GM12875 (cell line): ENCODE results near the gene ATP2B3.

Experiments
- H3K4me3 ChIP-seq: one replicate; pipeline ENCODE4 v1.5.1; 2011; ENCODE audit warnings: low read depth, low read length, control low read depth
- TF ChIP-seq, protein P1 (sequence below): IDR thresholded peaks from 2 replicates; pipeline ENCODE4 v1.5.1; 2011; ENCODE audit warnings: low read depth, mild to moderate bottlenecking, control low read depth, inconsistent platforms, low read length, moderate library complexity, borderline replicate concordance; ENCODE audit not compliant: insufficient read depth

The ATP2B3 gene

DNA sequence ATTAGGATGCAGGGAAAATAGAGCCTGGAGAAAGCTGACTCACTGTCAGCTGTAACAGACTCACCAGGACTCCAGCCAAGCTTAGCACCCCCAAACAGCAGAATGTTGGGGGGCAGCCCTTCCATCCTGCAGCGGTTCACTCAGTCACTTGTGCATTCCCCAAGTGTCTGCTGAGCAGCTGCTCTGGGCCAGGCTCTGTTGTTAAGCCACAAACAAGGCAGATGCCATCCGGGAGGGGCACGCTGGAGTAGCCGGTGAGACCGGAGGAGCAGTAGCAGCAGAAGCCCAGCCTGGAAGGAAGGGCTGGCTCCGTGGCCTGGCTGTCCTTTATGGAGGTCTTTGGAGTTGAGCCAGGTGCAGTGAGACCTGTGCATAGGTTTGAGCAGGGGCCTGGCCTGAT, 59.5 kb downstream of the ATP2B3 start:
- H3K4me3 ChIP-seq = no peak overlapping the region
- TF ChIP-seq, protein P1, sequence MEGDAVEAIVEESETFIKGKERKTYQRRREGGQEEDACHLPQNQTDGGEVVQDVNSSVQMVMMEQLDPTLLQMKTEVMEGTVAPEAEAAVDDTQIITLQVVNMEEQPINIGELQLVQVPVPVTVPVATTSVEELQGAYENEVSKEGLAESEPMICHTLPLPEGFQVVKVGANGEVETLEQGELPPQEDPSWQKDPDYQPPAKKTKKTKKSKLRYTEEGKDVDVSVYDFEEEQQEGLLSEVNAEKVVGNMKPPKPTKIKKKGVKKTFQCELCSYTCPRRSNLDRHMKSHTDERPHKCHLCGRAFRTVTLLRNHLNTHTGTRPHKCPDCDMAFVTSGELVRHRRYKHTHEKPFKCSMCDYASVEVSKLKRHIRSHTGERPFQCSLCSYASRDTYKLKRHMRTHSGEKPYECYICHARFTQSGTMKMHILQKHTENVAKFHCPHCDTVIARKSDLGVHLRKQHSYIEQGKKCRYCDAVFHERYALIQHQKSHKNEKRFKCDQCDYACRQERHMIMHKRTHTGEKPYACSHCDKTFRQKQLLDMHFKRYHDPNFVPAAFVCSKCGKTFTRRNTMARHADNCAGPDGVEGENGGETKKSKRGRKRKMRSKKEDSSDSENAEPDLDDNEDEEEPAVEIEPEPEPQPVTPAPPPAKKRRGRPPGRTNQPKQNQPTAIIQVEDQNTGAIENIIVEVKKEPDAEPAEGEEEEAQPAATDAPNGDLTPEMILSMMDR = no peak

DNA sequence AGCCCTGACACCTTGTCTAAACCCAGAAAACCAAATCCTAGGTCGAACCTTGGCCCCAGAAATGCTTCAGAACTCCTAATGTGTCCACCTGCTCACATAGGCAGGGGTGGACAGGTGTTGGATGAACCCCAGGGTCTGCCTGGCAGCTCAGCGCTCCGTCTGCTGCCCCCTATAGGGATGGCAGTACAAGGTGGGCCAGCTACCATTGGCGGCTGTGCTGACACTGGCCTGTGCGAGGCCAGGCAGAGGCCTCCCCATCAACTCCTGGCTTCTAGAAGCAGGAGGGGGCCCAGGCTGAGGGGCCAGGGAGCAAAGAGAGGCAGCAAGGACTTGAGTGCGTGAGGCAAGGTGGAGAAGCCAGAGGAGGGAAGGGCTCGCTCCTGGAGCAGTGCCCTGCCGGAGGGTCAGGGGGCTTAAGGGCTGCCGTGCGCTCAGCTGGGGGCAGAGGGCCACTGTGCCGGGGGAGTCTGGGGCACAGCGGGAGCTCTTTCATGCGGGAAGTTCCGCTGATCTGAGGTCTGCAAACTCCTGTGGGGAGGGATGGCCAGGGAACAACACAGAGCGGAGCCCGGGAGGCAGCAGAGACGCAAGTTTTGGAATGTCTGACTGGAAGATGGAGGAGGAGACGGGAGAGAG, 60.9 kb downstream of the ATP2B3 start:
- no peak overlapping the region for H3K4me3 ChIP-seq
- TF ChIP-seq, protein P1 = no peak

DNA sequence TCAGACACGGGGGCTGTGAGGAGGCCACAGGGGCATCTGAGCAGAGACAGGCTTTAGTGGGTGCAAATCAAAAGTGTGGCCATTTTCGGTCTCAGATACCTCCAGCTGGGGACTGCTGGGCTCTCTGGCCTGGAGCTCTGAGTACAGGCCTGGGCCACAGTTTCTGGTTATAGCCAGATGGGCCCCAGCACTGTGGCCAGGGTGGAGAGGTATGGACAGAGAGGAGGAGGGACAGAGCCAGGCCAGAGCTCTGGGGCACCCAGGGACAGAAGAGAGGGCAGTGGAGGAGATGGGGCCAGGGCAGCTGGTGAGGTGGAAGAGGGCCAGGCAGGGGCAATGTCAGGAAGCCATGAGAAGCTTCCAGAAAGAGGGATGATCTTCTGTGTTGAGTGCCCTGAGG, 61.4 kb downstream of the ATP2B3 start:
- no peak overlapping the region for H3K4me3 ChIP-seq
- TF ChIP-seq, protein P1 = no peak

DNA sequence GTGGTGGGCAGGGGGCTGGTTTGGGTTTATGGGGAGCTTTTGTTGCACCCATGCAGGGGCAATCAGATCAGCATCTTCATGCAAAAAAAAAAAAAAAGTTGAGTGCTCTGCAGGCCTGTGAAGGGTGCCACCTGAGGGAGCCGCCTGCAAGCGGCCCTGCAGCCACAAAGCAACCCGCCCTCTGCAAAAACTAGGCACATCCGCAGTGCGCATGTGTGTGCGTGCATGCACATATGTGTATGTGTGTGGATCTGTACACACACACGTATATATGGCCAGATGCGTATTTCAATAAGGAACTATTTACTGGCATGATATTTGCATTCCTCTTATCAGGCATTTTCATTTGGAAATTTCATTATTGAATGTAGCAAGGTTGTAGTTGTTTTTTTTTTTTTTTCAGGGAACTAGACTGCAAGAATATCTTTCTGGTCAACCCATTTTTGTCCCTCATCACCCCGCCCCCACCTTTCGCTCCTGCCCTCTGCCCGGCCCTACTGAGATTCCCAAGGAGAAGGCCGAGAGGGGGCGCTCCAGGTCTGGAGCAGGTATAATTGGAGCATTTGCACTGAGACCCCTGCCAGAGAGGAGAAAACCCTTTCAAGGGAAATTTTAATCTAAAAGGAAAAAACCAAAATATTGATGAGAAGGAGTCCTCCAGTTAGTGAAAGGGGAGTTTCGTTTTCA, 63.4 kb downstream of the ATP2B3 start:
- TF ChIP-seq, protein P1 = no peak
- no peak overlapping the region for H3K4me3 ChIP-seq

DNA sequence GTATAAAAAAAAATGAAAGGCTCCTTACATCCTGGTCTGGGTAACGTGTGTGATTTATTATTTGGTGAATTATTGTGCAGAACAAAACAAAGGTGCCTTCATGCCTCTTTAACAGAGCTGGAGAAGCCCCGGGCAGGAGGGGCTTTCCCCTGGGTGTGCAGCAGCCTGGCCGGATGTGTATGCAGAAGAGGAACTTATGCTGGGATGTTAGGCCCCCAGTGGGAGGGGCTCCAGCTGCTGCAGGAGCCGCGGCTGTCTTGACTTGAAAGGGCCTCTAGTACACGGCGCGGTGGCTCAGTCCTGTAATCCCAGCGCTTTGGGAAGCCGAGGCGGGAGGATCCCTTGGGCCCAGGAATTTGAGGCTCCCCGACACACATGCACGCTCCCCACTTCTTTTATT, 65.5 kb downstream of the ATP2B3 start:
- no peak overlapping the region for H3K4me3 ChIP-seq
- TF ChIP-seq, protein P1 = no peak

DNA sequence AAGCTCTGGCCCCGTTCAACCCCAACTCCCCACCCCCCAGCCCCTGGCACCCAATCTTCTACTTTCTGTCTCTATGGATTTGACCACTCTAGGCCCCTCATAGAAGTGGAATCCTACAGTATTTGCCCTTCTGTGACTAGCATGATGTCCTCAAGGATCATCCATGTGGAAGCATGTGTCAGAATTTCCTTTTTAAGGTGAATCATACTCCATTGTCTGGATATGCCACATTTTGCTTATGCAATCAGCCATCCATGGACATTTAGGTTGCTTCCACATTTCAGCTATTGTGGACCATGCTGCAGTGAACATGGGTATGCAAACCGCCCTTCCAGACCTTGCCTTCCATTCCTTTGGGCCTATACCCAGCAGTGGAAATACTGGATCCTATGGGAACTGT, 66.0 kb downstream of the ATP2B3 start:
- TF ChIP-seq, protein P1 = no peak
- H3K4me3 ChIP-seq = no peak overlapping the region

DNA sequence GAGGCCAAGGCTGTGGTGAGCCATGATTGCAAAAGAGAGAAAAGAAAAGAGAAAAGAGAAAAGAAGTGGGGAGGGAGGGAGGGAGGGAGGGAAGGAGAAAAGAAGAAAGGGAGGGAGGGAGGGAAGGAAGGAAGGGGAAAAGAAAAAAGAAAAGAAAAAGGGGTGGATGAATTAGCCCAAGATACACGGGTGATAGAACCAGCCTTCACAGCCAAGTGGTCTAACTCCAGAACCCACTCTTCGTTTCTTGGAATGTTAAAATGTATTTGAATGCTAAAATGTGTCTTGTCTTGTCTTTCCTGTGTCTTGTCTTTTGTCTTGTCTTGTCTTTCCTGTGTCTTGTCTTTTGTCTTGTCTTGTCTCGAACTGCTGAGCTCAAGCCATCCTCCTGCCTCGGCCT, 68.4 kb downstream of the ATP2B3 start:
- TF ChIP-seq, protein P1 = no peak
- H3K4me3 ChIP-seq = no peak overlapping the region
